ENCODE results near the gene TMEM187. TPM values are rescaled to one million over a fixed set of nuclear protein-coding genes. Genes with fewer than 3 reads are reported as not detected.

The TMEM187 gene
- total RNA-seq, 1 experiment from 2014 or later = 2.8 TPM

GRCh38 chrX:153938226-153938786, 34.2 kb upstream of the TMEM187 start:
- CTCF ChIA-PET = no interaction called here
- Histone ChIP-seq H3K4me1 (ENCODE audit: insufficient read depth, low read length, poor library complexity, severe bottlenecking) (no peaks in the 10 kb centered on the region), H3K36me3 (ENCODE audit: insufficient read depth, low read length, poor library complexity, severe bottlenecking) (no peaks in the 10 kb centered on the region), H3K27me3 (replicated peaks; ENCODE audit: insufficient read depth, low read depth, low read length, poor library complexity) (no peaks in the 10 kb centered on the region), H3K9me3 (ENCODE audit: low read depth, low read length, poor library complexity, severe bottlenecking) (no peaks in the 10 kb centered on the region), H3K27ac (ENCODE audit: low read depth, low read length, poor library complexity, severe bottlenecking) (no peak overlapping the region), H3K4me3 (ENCODE audit: low read depth, low read length, poor library complexity, severe bottlenecking) (no peak overlapping the region)
- POLR2A ChIA-PET (ENCODE audit: low non-redundant PET) = no interaction called here
- TF ChIP-seq EZH2 (IDR thresholded peaks at IDR 0.05; ENCODE audit: borderline replicate concordance, low read depth, low read length, poor library complexity, severe bottlenecking) (no peak), CTCF (conservative IDR thresholded peaks at IDR 0.05; ENCODE audit: low read depth, low read length) (no peak)
- intact Hi-C loops (cut with micrococcal nuclease; ENCODE audit: unreplicated experiment) = no loop called here
- DNase-seq (ENCODE audit: low spot score) = no peak
- no TSS peak for BruUV-seq (replicated peaks)

- Histone ChIP-seq H3K9me3 (ENCODE audit: low read depth, low read length, poor library complexity, severe bottlenecking) (no peaks in the 10 kb centered on the region), H3K4me3 (ENCODE audit: low read depth, low read length, poor library complexity, severe bottlenecking) (no peak overlapping the region), H3K27me3 (replicated peaks; ENCODE audit: insufficient read depth, low read depth, low read length, poor library complexity) (no peaks in the 10 kb centered on the region), H3K36me3 (ENCODE audit: insufficient read depth, low read length, poor library complexity, severe bottlenecking) (no peaks in the 10 kb centered on the region), H3K27ac (ENCODE audit: low read depth, low read length, poor library complexity, severe bottlenecking) (no peak overlapping the region), H3K4me1 (ENCODE audit: insufficient read depth, low read length, poor library complexity, severe bottlenecking) (no peaks in the 10 kb centered on the region)
- no TSS peak for BruUV-seq (replicated peaks)
- ChIA-PET CTCF (no interaction called here), POLR2A (ENCODE audit: low non-redundant PET) (no interaction called here)
- no peak for DNase-seq (ENCODE audit: low spot score)
- intact Hi-C loops (cut with micrococcal nuclease; ENCODE audit: unreplicated experiment) = no loop called here
- TF ChIP-seq CTCF (conservative IDR thresholded peaks at IDR 0.05; ENCODE audit: low read depth, low read length) (no peak), EZH2 (IDR thresholded peaks at IDR 0.05; ENCODE audit: borderline replicate concordance, low read depth, low read length, poor library complexity, severe bottlenecking) (no peak)
Observed at GRCh38 chrX:153939573-153939972, 33.0 kb upstream of the TMEM187 start.

- H3K9me3 ChIP-seq (ENCODE audit: low read depth, low read length, poor library complexity, severe bottlenecking) = no peaks in the 10 kb centered on the region
- no peak for DNase-seq (ENCODE audit: low spot score)
- no peaks in the 10 kb centered on the region for H3K36me3 ChIP-seq (ENCODE audit: insufficient read depth, low read length, poor library complexity, severe bottlenecking)
- POLR2A ChIA-PET (ENCODE audit: low non-redundant PET) = no interaction called here
- no peaks in the 10 kb centered on the region for H3K4me1 ChIP-seq (ENCODE audit: insufficient read depth, low read length, poor library complexity, severe bottlenecking)
- H3K27ac ChIP-seq (ENCODE audit: low read depth, low read length, poor library complexity, severe bottlenecking) = no peak overlapping the region
- H3K4me3 ChIP-seq (ENCODE audit: low read depth, low read length, poor library complexity, severe bottlenecking) = no peak overlapping the region
- no TSS peak for BruUV-seq (replicated peaks)
- intact Hi-C loops (cut with micrococcal nuclease; ENCODE audit: unreplicated experiment) = loop anchor here (10.0 kb wide), 1 partner anchor 593 kb away; no protein-coding TSS in a partner anchor
- H3K27me3 ChIP-seq (replicated peaks; ENCODE audit: insufficient read depth, low read depth, low read length, poor library complexity) = no peaks in the 10 kb centered on the region
- CTCF ChIA-PET = no interaction called here
- TF ChIP-seq CTCF (conservative IDR thresholded peaks at IDR 0.05; ENCODE audit: low read depth, low read length) (no peak), EZH2 (IDR thresholded peaks at IDR 0.05; ENCODE audit: borderline replicate concordance, low read depth, low read length, poor library complexity, severe bottlenecking) (no peak)
Observed at GRCh38 chrX:153941336-153942252, 31.0 kb upstream of the TMEM187 start.
